ENCODE results near the gene SETD6. TPM values are rescaled to one million over a fixed set of nuclear protein-coding genes. Genes with fewer than 3 reads are reported as not detected.

The SETD6 gene
- total RNA-seq, result 4.4 and 12.8 TPM in 2 replicates

GRCh38 chr16:58515125-58515870 lies at the start of gene SETD6:
Gene SETD6, plus strand, starts transcription at chr16:58515517. Its CDS starts 21 bp downstream, at chr16:58515538.

GRCh38 chr16:58499615-58500351 lies 15.5 kb upstream of the SETD6 start, which contains the start of gene NDRG4:
Gene NDRG4, plus strand, starts transcription at chr16:58500143. Its CDS starts 106 bp downstream, at chr16:58500249.

Other genes with a start within 250 kb of the SETD6 start
- gene PRSS54, start 220.5 kb upstream of the SETD6 start, total RNA-seq, result not detected in 2 replicates
- gene GINS3, start 123.0 kb upstream of the SETD6 start, total RNA-seq, result 1.4 and 3.0 TPM in 2 replicates
- 9.2 and 14.6 TPM in 2 replicates for gene NDRG4, start 15.4 kb upstream of the SETD6 start, total RNA-seq
- 56.6 and 64.5 TPM in 2 replicates for gene CNOT1, start 114.3 kb downstream of the SETD6 start, total RNA-seq
- 15.5 and 22.5 TPM in 2 replicates for gene SLC38A7, start 169.3 kb downstream of the SETD6 start, total RNA-seq
- gene GOT2, start 218.8 kb downstream of the SETD6 start, total RNA-seq, result 40.5 and 46.6 TPM in 2 replicates

Measured in pericardium fibroblast (primary cell).